Retina (tissue), 1 donor: ENCODE results near the gene CARHSP1.
"Not testable (repeated sequence)": the region's sequence is repeated elsewhere in the genome, so short reads cannot be mapped to it uniquely, and the experiment has no call there.

Experiments
- DNase-seq: peaks from one replicate; pipeline ENCODE4 v3.0.0-alpha.2; 2016

The CARHSP1 gene

GRCh38 chr16:8868416-8869211 is at the start of gene CARHSP1:
Gene CARHSP1, minus strand, starts transcription at chr16:8869006. Its CDS starts 9,678 bp downstream, at chr16:8859328.
- DNase-seq = peak; percentile 93

GRCh38 chr16:8917336-8917735 is 48.5 kb upstream of the CARHSP1 start:
- not testable (repeated sequence) for DNase-seq

GRCh38 chr16:8916541-8917225 is 47.9 kb upstream of the CARHSP1 start:
- no peak for DNase-seq

- DNase-seq = no peak
Observed at GRCh38 chr16:8915722-8916301, 47.0 kb upstream of the CARHSP1 start.

GRCh38 chr16:8914098-8914497 is 45.3 kb upstream of the CARHSP1 start:
- DNase-seq = no peak

- no peak for DNase-seq
Observed at GRCh38 chr16:8912793-8913192, 44.0 kb upstream of the CARHSP1 start.

GRCh38 chr16:8910811-8911210 is 42.0 kb upstream of the CARHSP1 start:
- DNase-seq = no peak

- DNase-seq = no peak
Observed at GRCh38 chr16:8908810-8909468, 40.1 kb upstream of the CARHSP1 start.

- no peak for DNase-seq
Observed at GRCh38 chr16:8907096-8907495, 38.3 kb upstream of the CARHSP1 start.

GRCh38 chr16:8905795-8906591 is 37.2 kb upstream of the CARHSP1 start:
- DNase-seq = no peak

GRCh38 chr16:8905168-8905762 is 36.5 kb upstream of the CARHSP1 start:
- no peak for DNase-seq

- DNase-seq = no peak
Observed at GRCh38 chr16:8904018-8904430, 35.2 kb upstream of the CARHSP1 start.

- no peak for DNase-seq
Observed at GRCh38 chr16:8903004-8903403, 34.2 kb upstream of the CARHSP1 start.

GRCh38 chr16:8901320-8901861 is 32.6 kb upstream of the CARHSP1 start:
- DNase-seq = no peak

GRCh38 chr16:8900343-8900742 is 31.5 kb upstream of the CARHSP1 start:
- DNase-seq = no peak

GRCh38 chr16:8899709-8900317 is 31.0 kb upstream of the CARHSP1 start:
- no peak for DNase-seq

- no peak for DNase-seq
Observed at GRCh38 chr16:8898660-8899318, 30.0 kb upstream of the CARHSP1 start.

- DNase-seq = no peak
Observed at GRCh38 chr16:8894736-8895334, 26.0 kb upstream of the CARHSP1 start.

- DNase-seq = no peak
Observed at GRCh38 chr16:8893976-8894690, 25.3 kb upstream of the CARHSP1 start.

- peak; percentile 43 for DNase-seq
Observed at GRCh38 chr16:8893426-8893825, 24.6 kb upstream of the CARHSP1 start.
